PC-3 (cell line): ENCODE results near the gene NOP10. TPM values are rescaled to one million over a fixed set of nuclear protein-coding genes. Genes with fewer than 3 reads are reported as not detected.

ENCODE experiments used
- ATAC-seq: fragments of 200-7000 bp; cut with Tn5 transposase; 2 replicates; pipeline ENCODE4 v1.9.1; 2020; ENCODE audit warnings: mild to moderate bottlenecking, moderate library complexity
- BruUV-seq: library from RNA; stranded (reverse); fragments of 400-500 nt; replicated peaks from 2 replicates; lab custom pipeline; 2021; lab: Mats Ljungman, UMichigan
- CTCF ChIA-PET: fragments of 300-600 bp; sonication (Branson Sonifier 250); formaldehyde crosslinking; loops from one replicate; lab custom pipeline; 2022; ENCODE audit warnings: antibody characterized with exemption; lab: Charles Lee
- POLR2A ChIA-PET: fragments of 300-600 bp; sonication (Branson Sonifier 250); formaldehyde crosslinking; loops from one replicate; lab custom pipeline; 2022; ENCODE audit warnings: antibody characterized with exemption; ENCODE audit not compliant: unreplicated experiment; lab: Charles Lee
- DNase-seq: peaks from one replicate; pipeline ENCODE4 v3.0.0-alpha.2; 2015
- H2AFZ ChIP-seq: fragments of 300-600 bp; sonication (generic); 2 replicates; pipeline ENCODE4 v1.6.0; 2016; ENCODE audit warnings: antibody characterized with exemption, low read length
- H3F3A ChIP-seq: fragments of 300-600 bp; sonication (generic); one replicate; pipeline ENCODE4 v1.6.0; 2017; ENCODE audit warnings: antibody characterized with exemption, low read length, control low read depth, mild to moderate bottlenecking; ENCODE audit not compliant: unreplicated experiment
- H3K27ac ChIP-seq: fragments of 300-600 bp; sonication (generic); 2 replicates; pipeline ENCODE4 v1.5.1; 2016; ENCODE audit warnings: mild to moderate bottlenecking, low read length
- H3K27me3 ChIP-seq: fragments of 300-600 bp; sonication (generic); 2 replicates; pipeline ENCODE4 v1.6.1; 2016; ENCODE audit warnings: low read length, mixed read lengths
- H3K36me3 ChIP-seq: fragments of 300-600 bp; sonication (generic); 2 replicates; pipeline ENCODE4 v1.6.1; 2016; ENCODE audit warnings: low read depth, mixed run types, low read length, mixed read lengths
- H3K4me1 ChIP-seq: fragments of 300-600 bp; sonication (generic); 2 replicates; pipeline ENCODE4 v1.5.1; 2016; ENCODE audit warnings: low read length; ENCODE audit not compliant: insufficient read depth
- H3K4me2 ChIP-seq: fragments of 300-600 bp; sonication (generic); 2 replicates; pipeline ENCODE4 v1.6.0; 2016; ENCODE audit warnings: low read length
- H3K4me3 ChIP-seq: fragments of 300-600 bp; sonication (generic); 2 replicates; pipeline ENCODE4 v1.5.1; 2016; ENCODE audit warnings: mild to moderate bottlenecking, low read length, mixed read lengths
- H3K79me2 ChIP-seq: fragments of 300-600 bp; sonication (generic); 2 replicates; pipeline ENCODE4 v1.6.1; 2017; ENCODE audit warnings: low read length, mixed read lengths
- H3K9ac ChIP-seq: fragments of 300-600 bp; sonication (generic); 2 replicates; pipeline ENCODE4 v1.6.0; 2016; ENCODE audit warnings: mild to moderate bottlenecking, low read length
- H3K9me2 ChIP-seq: fragments of 300-600 bp; sonication (generic); replicated peaks from 2 replicates; pipeline ENCODE4 v1.6.1; 2016; ENCODE audit warnings: mixed run types, low read length, mixed read lengths
- H3K9me3 ChIP-seq: fragments of 300-600 bp; sonication (generic); 2 replicates; pipeline ENCODE4 v1.6.1; 2016; ENCODE audit warnings: low read length, mixed read lengths
- H4K20me1 ChIP-seq: fragments of 300-600 bp; sonication (generic); 2 replicates; pipeline ENCODE4 v1.6.1; 2016; ENCODE audit warnings: low read length, mixed read lengths
- EZH2 ChIP-seq: fragments of 300-600 bp; sonication (generic); IDR thresholded peaks from one replicate; pipeline ENCODE4 v1.6.1; 2017; ENCODE audit warnings: antibody characterized with exemption, mild to moderate bottlenecking, low read length; ENCODE audit not compliant: unreplicated experiment
- EZH2phosphoT487 ChIP-seq: fragments of 300-600 bp; sonication (generic); IDR thresholded peaks from 2 replicates; pipeline ENCODE4 v1.6.1; 2018; ENCODE audit warnings: mild to moderate bottlenecking, antibody characterized with exemption, low read length, borderline replicate concordance
- intact Hi-C: fragments of 100-400 bp; cut with micrococcal nuclease; formaldehyde crosslinking; loops from 2 replicates; pipeline ENCODE4 v1.9.0; 2023
- total RNA-seq: library from RNA; depleted of rRNA; stranded (reverse); fragments of >200 nt; gene quantifications from 2 replicates; pipeline ENCODE4 v1.2.3, GENCODE V29; 2014
- TF ChIP-seq, protein P1 (sequence below): fragments of 300-600 bp; sonication (generic); conservative IDR thresholded peaks from 2 replicates; pipeline ENCODE4 v1.5.1; 2017; ENCODE audit warnings: antibody characterized with exemption, low read depth, mild to moderate bottlenecking, low read length

Gene NOP10
- total RNA-seq, 1 experiment from 2014 or later, result 323 TPM

GRCh38 chr15:34336991-34337556, 5.9 kb downstream of the NOP10 start:
- H3F3A ChIP-seq, result peaks cover 25% of the 10 kb centered on the region
- H3K36me3 ChIP-seq, result peaks cover 21% of the 10 kb centered on the region
- peak overlapping the region; percentile 73 for H2AFZ ChIP-seq
- no peak; the same call in none of the 2 replicates for ATAC-seq
- peak overlapping the region; percentile 77 for H3K9ac ChIP-seq
- CTCF ChIA-PET, result interaction anchor here (0.9 kb wide), 1 partner anchor 127 kb away, joined by 3 read pairs; the partner anchor contains the start of gene KATNBL1
- H3K4me1 ChIP-seq, result peaks cover 68% of the 10 kb centered on the region
- TF ChIP-seq EZH2 (no peak), EZH2phosphoT487 (no peak)
- TF ChIP-seq, protein P1, sequence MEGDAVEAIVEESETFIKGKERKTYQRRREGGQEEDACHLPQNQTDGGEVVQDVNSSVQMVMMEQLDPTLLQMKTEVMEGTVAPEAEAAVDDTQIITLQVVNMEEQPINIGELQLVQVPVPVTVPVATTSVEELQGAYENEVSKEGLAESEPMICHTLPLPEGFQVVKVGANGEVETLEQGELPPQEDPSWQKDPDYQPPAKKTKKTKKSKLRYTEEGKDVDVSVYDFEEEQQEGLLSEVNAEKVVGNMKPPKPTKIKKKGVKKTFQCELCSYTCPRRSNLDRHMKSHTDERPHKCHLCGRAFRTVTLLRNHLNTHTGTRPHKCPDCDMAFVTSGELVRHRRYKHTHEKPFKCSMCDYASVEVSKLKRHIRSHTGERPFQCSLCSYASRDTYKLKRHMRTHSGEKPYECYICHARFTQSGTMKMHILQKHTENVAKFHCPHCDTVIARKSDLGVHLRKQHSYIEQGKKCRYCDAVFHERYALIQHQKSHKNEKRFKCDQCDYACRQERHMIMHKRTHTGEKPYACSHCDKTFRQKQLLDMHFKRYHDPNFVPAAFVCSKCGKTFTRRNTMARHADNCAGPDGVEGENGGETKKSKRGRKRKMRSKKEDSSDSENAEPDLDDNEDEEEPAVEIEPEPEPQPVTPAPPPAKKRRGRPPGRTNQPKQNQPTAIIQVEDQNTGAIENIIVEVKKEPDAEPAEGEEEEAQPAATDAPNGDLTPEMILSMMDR, result no peak
- peak overlapping the region; percentile 93 for H3K27ac ChIP-seq
- peaks cover 71% of the 10 kb centered on the region for H3K79me2 ChIP-seq
- DNase-seq, result no peak
- intact Hi-C loops, result no loop called here
- H3K4me2 ChIP-seq, result peak overlapping the region; percentile 96
- peak overlapping the region; percentile 90 for H3K4me3 ChIP-seq
- no peaks in the 10 kb centered on the region for H4K20me1 ChIP-seq
- no peaks in the 10 kb centered on the region for H3K9me3 ChIP-seq
- POLR2A ChIA-PET, result interaction anchor here (0.5 to 0.6 kb wide), 2 partner anchors 24 to 227 kb away, joined by 3 to 5 read pairs; no protein-coding TSS in a partner anchor
- no TSS peak for BruUV-seq
- no peaks in the 10 kb centered on the region for H3K27me3 ChIP-seq
- no peaks in the 10 kb centered on the region for H3K9me2 ChIP-seq

DNA sequence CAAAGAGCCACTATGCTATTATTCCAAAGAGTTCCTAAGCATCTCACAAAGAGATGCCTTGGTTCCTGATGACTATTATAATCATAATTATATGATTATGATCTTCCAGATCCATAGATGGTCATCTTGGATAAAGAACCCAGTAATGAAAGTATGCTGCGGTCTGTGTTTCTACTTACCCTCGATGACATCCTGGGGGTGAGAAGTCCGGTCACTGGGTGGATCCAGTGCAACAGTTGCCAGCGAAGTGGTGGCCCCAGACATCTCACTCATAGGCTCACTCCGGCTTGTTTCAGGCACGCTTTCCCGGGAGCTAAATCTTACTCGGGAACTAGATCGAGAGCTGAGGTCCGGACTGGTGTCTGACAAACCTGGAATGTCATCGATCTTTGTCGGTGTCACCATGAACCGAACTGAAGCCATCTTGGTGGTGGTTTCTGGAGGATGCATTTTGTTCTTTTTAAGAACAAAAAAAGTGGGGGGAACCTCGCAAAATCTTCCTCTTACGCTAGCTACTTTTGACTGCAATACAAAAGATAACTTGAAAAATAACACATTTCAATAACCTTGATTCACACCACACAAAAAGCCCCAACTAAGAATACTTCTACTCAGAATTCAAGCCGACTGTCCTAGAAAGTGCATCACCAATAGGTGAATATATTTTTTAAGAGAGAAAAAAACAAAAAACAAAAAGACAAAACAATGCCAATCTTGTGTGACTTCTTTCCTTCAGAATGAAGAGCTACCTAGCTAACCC, 6.5 kb downstream of the NOP10 start:
- CTCF ChIA-PET, result interaction anchor here (0.7 kb wide), 1 partner anchor 31 kb away, joined by 4 read pairs; the partner anchor contains the start of gene LPCAT4
- H3K9me2 ChIP-seq, result no peaks in the 10 kb centered on the region
- H3K9ac ChIP-seq, result peak overlapping the region; percentile 77
- H3K4me1 ChIP-seq, result peaks cover 61% of the 10 kb centered on the region
- H3K4me2 ChIP-seq, result peak overlapping the region; percentile 96
- no peaks in the 10 kb centered on the region for H3K27me3 ChIP-seq
- no peak for DNase-seq
- no peak overlapping the region for H2AFZ ChIP-seq
- H3K9me3 ChIP-seq, result no peaks in the 10 kb centered on the region
- intact Hi-C loops, result no loop called here
- H3K36me3 ChIP-seq, result peaks cover 16% of the 10 kb centered on the region; the same call in 1 of the 2 replicates
- peaks cover 25% of the 10 kb centered on the region for H3F3A ChIP-seq
- TF ChIP-seq EZH2, result no peak
- TF ChIP-seq, protein P1, result no peak
- POLR2A ChIA-PET, result interaction anchor here (0.5 to 1.1 kb wide), 2 partner anchors 23 to 119 kb away, joined by 3 read pairs; no protein-coding TSS in a partner anchor
- H3K79me2 ChIP-seq, result peaks cover 65% of the 10 kb centered on the region
- H3K27ac ChIP-seq, result peak overlapping the region; percentile 93
- ATAC-seq, result no peak
- no peaks in the 10 kb centered on the region for H4K20me1 ChIP-seq
- peak overlapping the region; percentile 90 for H3K4me3 ChIP-seq
- no TSS peak for BruUV-seq
